Activated CD8-positive, alpha-beta T cell treated with anti-CD3 and anti-CD28 coated beads for 36 hours (primary cell): ENCODE measurements around the gene SCYL1. TPM values are rescaled to one million over a fixed set of nuclear protein-coding genes. Genes with fewer than 3 reads are reported as not detected.

Source experiments
- ATAC-seq: fragments of 200-7000 bp; cut with Tn5 transposase; one replicate; pipeline ENCODE4 v1.10.0; 2021; ENCODE audit warnings: mild to moderate bottlenecking, moderate library complexity
- CTCF ChIA-PET: fragments of 350-600 bp; sonication (Branson Sonifier 250); formaldehyde crosslinking; loops from one replicate; lab custom pipeline; 2021; ENCODE audit warnings: antibody characterized with exemption; lab: Charles Lee
- POLR2A ChIA-PET: fragments of 350-600 bp; sonication (Branson Sonifier 250); formaldehyde crosslinking; loops from one replicate; lab custom pipeline; 2021; ENCODE audit warnings: antibody characterized with exemption; lab: Charles Lee
- DNase-seq: peaks from one replicate; pipeline ENCODE4 v3.0.0-alpha.2; 2020
- H3K27ac Mint-ChIP-seq: one replicate; pipeline ENCODE4 v1.8.0; 2021; ENCODE audit warnings: mild to moderate bottlenecking, mixed read lengths
- H3K27me3 Mint-ChIP-seq: one replicate; pipeline ENCODE4 v1.8.0; 2021; ENCODE audit warnings: mixed read lengths
- H3K36me3 Mint-ChIP-seq: one replicate; pipeline ENCODE4 v1.8.0; 2021; ENCODE audit warnings: low read depth, mixed read lengths
- H3K4me1 Mint-ChIP-seq: one replicate; pipeline ENCODE4 v1.8.0; 2021; ENCODE audit warnings: low read depth, mixed read lengths
- H3K4me3 Mint-ChIP-seq: one replicate; pipeline ENCODE4 v1.8.0; 2021; ENCODE audit warnings: mild to moderate bottlenecking, moderate library complexity, mixed read lengths
- H3K9me3 Mint-ChIP-seq: one replicate; pipeline ENCODE4 v1.8.0; 2021; ENCODE audit warnings: mixed read lengths
- intact Hi-C: fragments of 100-400 bp; cut with micrococcal nuclease; formaldehyde crosslinking; loops from one replicate; pipeline ENCODE4 v1.10.0; 2022
- total RNA-seq, 2 experiments: library from RNA; stranded (reverse); gene quantifications; one replicate each; pipeline ENCODE4 v1.2.3, GENCODE V29; 2021
- TF ChIP-seq, protein P1 (sequence below): fragments of 200-600 bp; IDR thresholded peaks from one replicate; pipeline ENCODE4 v1.8.0; 2022; ENCODE audit warnings: antibody characterized with exemption, mild to moderate bottlenecking

Gene SCYL1
- total RNA-seq, 2 experiments from 2014 or later: 71.5 to 76.8 TPM

DNA sequence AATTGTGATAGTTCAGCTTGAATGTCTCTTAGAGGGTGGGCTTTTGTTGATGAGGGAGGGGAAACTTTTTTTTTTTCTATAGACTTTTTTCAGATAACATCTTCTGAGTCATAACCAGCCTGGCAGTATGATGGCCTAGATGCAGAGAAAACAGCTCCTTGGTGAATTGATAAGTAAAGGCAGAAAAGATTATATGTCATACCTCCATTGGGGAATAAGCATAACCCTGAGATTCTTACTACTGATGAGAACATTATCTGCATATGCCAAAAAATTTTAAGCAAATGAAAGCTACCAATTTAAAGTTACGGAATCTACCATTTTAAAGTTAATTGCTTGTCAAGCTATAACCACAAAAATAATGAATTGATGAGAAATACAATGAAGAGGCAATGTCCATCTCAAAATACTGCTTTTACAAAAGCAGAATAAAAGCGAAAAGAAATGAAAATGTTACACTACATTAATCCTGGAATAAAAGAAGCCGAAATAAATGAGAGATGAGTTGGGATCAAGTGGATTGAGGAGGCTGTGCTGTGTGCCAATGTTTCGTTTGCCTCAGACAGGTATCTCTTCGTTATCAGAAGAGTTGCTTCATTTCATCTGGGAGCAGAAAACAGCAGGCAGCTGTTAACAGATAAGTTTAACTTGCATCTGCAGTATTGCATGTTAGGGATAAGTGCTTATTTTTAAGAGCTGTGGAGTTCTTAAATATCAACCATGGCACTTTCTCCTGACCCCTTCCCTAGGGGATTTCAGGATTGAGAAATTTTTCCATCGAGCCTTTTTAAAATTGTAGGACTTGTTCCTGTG, 22.1 kb upstream of the SCYL1 start:
- Mint-ChIP-seq H3K9me3 (no peaks in the 10 kb centered on the region), H3K4me3 (no peak overlapping the region), H3K4me1 (peaks cover 36% of the 10 kb centered on the region), H3K27ac (no peak overlapping the region), H3K36me3 (peaks cover 9% of the 10 kb centered on the region), H3K27me3 (no peaks in the 10 kb centered on the region)
- POLR2A ChIA-PET: interaction anchor here (0.6 to 36.2 kb wide), 27 partner anchors 6 to 241 kb away, joined by 3 to 4842 read pairs (median 5); partner anchors contain the start of genes DPF2, FAM89B, FRMD8 and MAP3K11
- CTCF ChIA-PET: interaction anchor here (0.9 to 16.5 kb wide), 5 partner anchors 8 to 113 kb away, joined by 3 to 448 read pairs (median 9); partner anchors contain the start of genes NEAT1 and PCNX3
- no peak for DNase-seq
- ATAC-seq: no peak
- TF ChIP-seq, protein P1, sequence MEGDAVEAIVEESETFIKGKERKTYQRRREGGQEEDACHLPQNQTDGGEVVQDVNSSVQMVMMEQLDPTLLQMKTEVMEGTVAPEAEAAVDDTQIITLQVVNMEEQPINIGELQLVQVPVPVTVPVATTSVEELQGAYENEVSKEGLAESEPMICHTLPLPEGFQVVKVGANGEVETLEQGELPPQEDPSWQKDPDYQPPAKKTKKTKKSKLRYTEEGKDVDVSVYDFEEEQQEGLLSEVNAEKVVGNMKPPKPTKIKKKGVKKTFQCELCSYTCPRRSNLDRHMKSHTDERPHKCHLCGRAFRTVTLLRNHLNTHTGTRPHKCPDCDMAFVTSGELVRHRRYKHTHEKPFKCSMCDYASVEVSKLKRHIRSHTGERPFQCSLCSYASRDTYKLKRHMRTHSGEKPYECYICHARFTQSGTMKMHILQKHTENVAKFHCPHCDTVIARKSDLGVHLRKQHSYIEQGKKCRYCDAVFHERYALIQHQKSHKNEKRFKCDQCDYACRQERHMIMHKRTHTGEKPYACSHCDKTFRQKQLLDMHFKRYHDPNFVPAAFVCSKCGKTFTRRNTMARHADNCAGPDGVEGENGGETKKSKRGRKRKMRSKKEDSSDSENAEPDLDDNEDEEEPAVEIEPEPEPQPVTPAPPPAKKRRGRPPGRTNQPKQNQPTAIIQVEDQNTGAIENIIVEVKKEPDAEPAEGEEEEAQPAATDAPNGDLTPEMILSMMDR: no peak
- intact Hi-C loops: loop anchor here (2.0 kb wide), 1 partner anchor 120 kb away; the partner anchor contains the start of gene SLC25A45

DNA sequence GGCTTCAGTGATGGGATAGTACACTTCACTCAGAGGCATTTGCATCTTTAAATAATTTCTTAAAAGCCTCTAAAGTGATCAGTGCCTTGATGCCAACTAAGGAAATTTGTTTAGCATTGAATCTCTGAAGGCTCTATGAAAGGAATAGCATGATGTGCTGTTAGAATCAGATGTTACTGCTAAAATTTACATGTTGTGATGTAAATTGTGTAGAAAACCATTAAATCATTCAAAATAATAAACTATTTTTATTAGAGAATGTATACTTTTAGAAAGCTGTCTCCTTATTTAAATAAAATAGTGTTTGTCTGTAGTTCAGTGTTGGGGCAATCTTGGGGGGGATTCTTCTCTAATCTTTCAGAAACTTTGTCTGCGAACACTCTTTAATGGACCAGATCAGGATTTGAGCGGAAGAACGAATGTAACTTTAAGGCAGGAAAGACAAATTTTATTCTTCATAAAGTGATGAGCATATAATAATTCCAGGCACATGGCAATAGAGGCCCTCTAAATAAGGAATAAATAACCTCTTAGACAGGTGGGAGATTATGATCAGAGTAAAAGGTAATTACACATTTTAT, 21.4 kb upstream of the SCYL1 start:
- peak overlapping the region; percentile 81 for H3K27ac Mint-ChIP-seq

DNA sequence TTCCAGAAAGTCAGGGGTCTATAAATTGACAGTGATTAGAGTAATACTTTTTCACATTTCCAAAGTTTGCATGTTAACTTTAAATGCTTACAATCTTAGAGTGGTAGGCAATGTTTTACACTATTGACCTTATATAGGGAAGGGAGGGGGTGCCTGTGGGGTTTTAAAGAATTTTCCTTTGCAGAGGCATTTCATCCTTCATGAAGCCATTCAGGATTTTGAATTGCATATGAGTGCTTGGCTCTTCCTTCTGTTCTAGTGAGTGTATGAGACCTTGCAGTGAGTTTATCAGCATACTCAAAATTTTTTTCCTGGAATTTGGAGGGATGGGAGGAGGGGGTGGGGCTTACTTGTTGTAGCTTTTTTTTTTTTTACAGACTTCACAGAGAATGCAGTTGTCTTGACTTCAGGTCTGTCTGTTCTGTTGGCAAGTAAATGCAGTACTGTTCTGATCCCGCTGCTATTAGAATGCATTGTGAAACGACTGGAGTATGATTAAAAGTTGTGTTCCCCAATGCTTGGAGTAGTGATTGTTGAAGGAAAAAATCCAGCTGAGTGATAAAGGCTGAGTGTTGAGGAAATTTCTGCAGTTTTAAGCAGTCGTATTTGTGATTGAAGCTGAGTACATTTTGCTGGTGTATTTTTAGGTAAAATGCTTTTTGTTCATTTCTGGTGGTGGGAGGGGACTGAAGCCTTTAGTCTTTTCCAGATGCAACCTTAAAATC, 20.8 kb upstream of the SCYL1 start:
- intact Hi-C loops: loop anchor here (2.0 kb wide), 1 partner anchor 121 kb away; the partner anchor contains the start of gene SLC25A45
- DNase-seq: no peak
- TF ChIP-seq, protein P1: no peak
- no peaks in the 10 kb centered on the region for H3K9me3 Mint-ChIP-seq
- no peak overlapping the region for H3K4me3 Mint-ChIP-seq
- ChIA-PET CTCF (interaction anchor here (1.0 to 16.5 kb wide), 4 partner anchors 6 to 85 kb away, joined by 3 to 448 read pairs (median 36); partner anchors contain the start of genes MALAT1 and NEAT1), POLR2A (interaction anchor here (0.8 to 36.2 kb wide), 21 partner anchors 4 to 189 kb away, joined by 3 to 4842 read pairs (median 5); partner anchors contain the start of genes DPF2, FAM89B, FRMD8 and MALAT1)
- ATAC-seq: no peak
- peaks cover 8% of the 10 kb centered on the region for H3K36me3 Mint-ChIP-seq
- H3K27me3 Mint-ChIP-seq: no peaks in the 10 kb centered on the region
- H3K27ac Mint-ChIP-seq: peak overlapping the region; percentile 81
- peaks cover 38% of the 10 kb centered on the region for H3K4me1 Mint-ChIP-seq

More for the DNA sequence above, 21.4 kb upstream of the SCYL1 start:
- DNase-seq: no peak
- intact Hi-C loops: loop anchor here (2.0 kb wide), 1 partner anchor 121 kb away; the partner anchor contains the start of gene SLC25A45
- Mint-ChIP-seq H3K4me3 (no peak overlapping the region), H3K36me3 (peaks cover 8% of the 10 kb centered on the region), H3K9me3 (no peaks in the 10 kb centered on the region), H3K4me1 (peaks cover 38% of the 10 kb centered on the region), H3K27me3 (no peaks in the 10 kb centered on the region)
- no peak for ATAC-seq
- TF ChIP-seq, protein P1: no peak
- ChIA-PET POLR2A (interaction anchor here (0.7 to 36.2 kb wide), 14 partner anchors 5 to 188 kb away, joined by 3 to 4842 read pairs (median 6); partner anchors contain the start of genes FAM89B, FRMD8, NEAT1 and SLC25A45), CTCF (interaction anchor here (1.6 to 16.5 kb wide), 2 partner anchors 34 to 84 kb away, joined by 6 to 448 read pairs; partner anchors contain the start of gene NEAT1)

DNA sequence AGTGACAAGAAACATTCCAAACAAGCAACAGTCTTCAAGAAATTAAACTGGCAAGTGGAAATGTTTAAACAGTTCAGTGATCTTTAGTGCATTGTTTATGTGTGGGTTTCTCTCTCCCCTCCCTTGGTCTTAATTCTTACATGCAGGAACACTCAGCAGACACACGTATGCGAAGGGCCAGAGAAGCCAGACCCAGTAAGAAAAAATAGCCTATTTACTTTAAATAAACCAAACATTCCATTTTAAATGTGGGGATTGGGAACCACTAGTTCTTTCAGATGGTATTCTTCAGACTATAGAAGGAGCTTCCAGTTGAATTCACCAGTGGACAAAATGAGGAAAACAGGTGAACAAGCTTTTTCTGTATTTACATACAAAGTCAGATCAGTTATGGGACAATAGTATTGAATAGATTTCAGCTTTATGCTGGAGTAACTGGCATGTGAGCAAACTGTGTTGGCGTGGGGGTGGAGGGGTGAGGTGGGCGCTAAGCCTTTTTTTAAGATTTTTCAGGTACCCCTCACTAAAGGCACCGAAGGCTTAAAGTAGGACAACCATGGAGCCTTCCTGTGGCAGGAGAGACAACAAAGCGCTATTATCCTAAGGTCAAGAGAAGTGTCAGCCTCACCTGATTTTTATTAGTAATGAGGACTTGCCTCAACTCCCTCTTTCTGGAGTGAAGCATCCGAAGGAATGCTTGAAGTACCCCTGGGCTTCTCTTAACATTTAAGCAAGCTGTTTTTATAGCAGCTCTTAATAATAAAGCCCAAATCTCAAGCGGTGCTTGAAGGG, 20.0 kb upstream of the SCYL1 start:
- ChIA-PET POLR2A (interaction anchor here (0.6 to 36.2 kb wide), 25 partner anchors 5 to 172 kb away, joined by 3 to 4842 read pairs (median 4); partner anchors contain the start of genes DPF2, FAM89B, FRMD8 and MALAT1), CTCF (interaction anchor here (1.0 to 16.5 kb wide), 8 partner anchors 7 to 151 kb away, joined by 3 to 448 read pairs (median 9); partner anchors contain the start of genes MALAT1, NEAT1 and TIGD3)
- H3K4me1 Mint-ChIP-seq: peaks cover 42% of the 10 kb centered on the region
- H3K27ac Mint-ChIP-seq: peak overlapping the region; percentile 81
- intact Hi-C loops: loop anchor here (5.0 kb wide), 1 partner anchor 33 kb away; no protein-coding TSS in a partner anchor
- no peak for ATAC-seq
- TF ChIP-seq, protein P1: no peak
- no peak overlapping the region for H3K4me3 Mint-ChIP-seq
- no peak for DNase-seq
- H3K36me3 Mint-ChIP-seq: peaks cover 8% of the 10 kb centered on the region
- H3K27me3 Mint-ChIP-seq: no peaks in the 10 kb centered on the region
- H3K9me3 Mint-ChIP-seq: no peaks in the 10 kb centered on the region
